Inflammatory macrophage treated with lipopolysaccharide for 1 hour (primary cell): Measurements from ENCODE around the gene SLCO1C1.

Experiments used
- DNase-seq, 2 donors: peaks; one replicate each; pipeline ENCODE4 v3.0.0-alpha.2; 2020 to 2022

The SLCO1C1 gene

DNA sequence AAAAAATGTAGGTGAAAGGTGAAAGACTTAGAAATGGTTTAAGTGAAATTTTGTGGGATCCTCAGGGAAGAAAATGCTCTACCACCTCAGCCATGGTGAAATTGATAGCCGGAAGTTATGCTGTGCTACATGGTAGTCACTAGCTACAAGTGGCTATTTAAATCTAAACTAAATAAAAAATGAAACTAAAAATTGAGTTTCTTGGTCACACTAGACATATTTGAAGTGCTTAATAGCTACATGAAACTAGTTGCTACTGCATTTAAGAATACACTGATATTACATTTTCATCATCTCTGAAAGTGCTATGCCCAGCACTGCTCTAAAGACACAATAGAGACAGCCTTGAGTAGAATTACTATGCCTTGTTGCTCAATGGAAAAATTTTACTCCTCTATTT lies 105.0 kb downstream of the SLCO1C1 start:
- no peak for DNase-seq

DNA sequence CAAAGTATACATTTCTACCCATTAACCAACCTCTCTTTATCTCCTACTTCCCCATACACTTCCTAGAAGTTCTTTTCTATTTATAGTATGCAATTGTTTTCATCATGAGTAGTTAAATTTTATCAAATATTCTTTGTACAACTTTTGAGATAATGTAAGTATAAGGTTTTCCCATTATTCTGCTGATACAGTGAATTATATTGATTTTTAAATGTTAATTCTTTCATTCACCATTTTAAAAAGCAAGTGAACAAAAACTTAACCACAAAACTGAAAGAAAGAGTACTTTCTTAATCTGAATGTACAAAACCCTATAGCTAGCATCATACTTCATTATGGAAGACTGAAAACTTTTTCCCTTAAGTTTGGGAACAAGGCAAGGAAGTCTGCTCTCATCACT lies 105.9 kb downstream of the SLCO1C1 start:
- DNase-seq: no peak
